HG02884 (cell line): ENCODE results near the gene CMBL.

Experiments used
- ATAC-seq: cut with Tn5 transposase; IDR thresholded peaks from one replicate; pipeline ENCODE4 v1.9.1; 2021; ENCODE audit warnings: mild to moderate bottlenecking, moderate library complexity; ENCODE audit not compliant: unreplicated experiment

Gene CMBL

DNA sequence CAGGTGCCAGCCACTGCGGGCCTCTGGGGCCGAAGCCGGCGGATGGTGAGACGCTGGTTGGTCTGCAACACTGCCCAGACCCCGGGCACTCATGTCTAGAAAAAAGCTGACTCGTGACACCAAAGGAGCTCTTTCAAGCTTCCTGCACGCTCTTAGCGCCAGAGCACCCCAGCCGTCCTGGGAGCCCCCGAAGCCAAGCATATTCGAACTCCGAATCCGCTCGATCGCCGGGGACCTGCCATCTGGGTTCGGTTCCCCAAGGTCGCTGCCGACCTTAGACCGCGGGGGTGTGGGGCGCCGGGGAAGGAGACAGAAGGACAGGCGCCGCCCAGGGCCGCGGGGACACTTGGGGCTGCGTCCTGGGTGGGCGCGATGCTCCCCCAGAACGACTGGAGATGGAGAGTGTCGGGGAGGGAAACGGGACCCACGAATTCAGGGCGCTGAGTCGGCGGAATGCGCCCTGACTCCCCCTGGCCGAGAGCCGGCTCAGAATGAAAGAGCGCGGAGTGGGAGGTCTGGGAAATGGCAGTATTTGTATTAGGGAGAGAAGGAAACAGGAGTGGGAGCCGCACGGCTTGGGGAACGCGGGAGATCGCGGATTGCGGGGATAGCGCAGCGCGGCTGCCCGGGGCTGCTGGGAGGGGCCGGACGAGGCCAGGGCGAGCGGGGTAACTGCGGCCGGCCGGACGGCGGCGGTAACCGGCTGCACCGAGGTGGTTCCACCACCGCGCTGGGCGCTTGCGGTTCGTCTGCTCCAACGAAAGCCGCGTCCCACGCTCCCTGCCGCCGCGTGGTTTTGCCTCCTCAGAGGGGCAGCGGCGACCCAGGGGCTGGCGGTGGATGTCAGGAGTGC lies 25.7 kb upstream of the CMBL start:
- ATAC-seq: peak; percentile 56

DNA sequence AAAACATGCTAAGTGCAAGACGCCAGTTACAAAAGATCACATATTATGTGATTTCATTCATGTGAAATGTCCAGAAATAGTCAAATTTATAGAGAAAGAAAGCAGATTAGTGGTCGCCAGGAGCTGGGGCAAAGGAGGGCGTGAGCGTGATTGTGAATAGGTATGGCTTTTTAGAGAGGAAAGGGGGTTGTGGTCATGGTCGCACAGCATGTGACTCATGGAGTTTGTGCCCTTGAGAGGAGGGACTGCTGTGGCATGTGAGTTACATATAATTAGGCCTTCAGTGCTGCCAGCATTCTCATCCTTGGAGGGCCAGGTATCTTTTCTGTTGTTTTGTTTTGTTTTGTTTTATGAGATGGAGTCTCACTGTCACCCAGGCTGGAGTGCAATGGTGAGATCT lies 24.6 kb upstream of the CMBL start:
- no peak for ATAC-seq

DNA sequence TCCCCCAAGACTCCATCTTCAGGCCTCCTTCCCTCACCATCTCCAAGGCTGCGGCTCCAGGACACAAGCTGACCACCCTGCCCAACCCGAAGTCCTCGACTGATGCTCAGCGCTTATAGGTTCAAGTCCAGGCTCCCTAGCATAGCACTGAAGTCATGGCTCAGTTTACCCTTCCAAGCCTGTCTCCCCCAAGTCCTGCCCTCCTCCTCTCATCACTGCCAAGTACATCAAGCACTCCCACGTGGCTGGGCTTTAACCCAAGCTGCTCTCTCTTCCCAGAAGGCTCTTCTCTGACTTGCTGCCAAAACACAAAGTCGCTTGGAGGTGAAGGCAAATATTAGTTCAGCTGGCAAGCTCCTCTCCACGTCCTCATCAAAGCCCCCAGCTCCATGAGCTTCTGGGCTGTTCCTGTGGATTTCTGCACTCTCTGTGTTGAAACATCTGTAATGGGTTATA lies 23.7 kb upstream of the CMBL start:
- ATAC-seq: no peak

DNA sequence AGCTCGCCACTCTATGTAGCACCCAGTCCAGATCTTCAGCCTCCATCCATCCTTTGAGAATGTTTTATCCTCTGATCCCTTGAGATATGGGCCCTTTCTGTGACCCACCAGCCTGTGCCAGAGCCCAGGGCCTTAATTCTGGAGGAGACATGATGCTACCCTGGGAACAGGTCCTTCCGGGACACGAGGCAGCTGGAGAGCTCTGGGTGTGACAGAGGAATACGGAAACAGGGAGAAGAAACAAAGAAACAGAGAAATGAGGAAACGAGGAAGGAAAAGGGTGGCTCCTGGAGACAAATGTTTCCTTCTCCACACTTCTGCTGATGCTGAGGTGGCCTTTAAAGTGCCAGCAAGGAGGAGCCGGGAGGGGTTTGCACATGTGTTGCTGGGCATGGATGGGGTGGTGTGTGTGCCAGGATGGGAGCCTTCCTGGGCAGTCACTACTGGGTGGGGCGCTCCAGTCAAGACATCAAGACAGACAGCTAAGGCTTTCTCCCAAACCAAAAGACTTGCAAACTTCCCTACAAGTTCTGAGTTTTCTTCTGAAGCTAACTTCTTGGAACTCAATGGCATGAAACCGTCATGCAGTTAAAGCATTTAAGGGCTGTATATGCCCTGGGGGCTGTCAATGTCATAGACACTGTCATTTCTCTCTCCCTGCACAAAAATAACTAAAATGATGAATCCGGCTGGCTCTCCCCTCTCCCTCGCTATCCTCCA lies 23.0 kb upstream of the CMBL start:
- no peak for ATAC-seq

DNA sequence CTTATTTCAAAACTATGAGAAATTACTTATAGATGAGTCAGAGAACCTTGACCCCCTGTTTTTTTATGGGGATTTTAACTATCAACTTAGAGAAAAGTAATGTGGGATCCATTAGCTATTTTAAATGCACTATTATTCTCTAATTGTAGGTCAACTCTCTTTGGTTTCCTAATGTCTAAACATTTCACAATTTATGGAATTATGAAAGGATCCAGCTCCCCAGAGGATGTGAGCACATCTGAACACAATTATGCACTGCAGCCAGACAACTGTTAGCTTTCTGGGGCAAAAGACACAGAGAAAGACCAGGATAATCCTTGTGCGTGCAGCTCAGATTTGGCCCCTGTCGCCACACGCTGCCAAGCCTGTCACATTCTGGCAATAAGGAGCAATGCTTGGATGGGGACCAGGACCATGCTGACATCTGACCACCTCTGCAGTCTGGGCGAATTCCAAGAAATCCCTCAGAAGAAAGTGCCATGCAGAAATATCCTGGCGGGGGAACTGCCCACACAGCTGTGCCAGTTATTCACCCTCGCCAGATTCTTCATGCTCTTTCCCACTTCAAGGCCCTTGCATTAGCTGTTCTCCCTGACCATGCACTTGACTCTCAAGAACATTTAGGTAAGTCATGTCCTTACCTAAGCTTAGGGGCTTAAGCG lies 22.2 kb upstream of the CMBL start:
- no peak for ATAC-seq

DNA sequence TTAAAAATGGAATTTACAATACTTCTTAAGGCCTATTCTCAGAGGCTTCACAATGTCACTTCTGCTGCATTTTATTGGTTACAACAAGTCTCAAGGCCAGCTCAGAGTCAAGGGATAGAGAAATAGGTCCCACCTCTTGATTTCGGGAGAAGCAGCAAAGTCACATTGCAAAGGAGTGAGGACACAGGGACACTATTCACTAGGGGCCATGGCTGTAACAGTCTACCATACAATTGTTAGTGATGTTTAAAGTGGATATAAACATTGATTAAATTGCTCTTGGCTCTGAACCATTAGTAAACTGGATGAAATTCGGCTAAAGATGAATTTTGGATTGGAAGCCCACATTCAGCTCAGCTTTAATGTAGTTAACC lies 21.7 kb upstream of the CMBL start:
- ATAC-seq: no peak

DNA sequence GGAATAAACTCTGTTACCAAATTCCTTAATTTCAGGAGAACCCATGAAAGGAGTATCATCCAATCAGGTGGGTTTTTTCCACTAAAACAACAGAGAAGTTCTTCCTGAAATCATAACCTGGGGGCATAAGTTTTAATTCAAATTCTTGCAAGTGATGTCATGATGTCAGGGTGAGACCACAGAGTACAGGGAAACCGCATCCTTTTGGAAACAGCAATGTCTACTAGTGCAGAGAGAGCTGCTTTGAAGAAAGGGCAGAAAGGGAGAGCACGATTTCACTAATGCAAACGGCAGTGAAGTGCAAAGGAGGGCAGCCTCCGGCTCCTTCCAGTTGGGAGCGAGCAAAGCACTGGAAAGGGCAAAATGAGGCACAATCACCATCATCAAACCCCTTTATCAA lies 20.6 kb upstream of the CMBL start:
- no peak for ATAC-seq

DNA sequence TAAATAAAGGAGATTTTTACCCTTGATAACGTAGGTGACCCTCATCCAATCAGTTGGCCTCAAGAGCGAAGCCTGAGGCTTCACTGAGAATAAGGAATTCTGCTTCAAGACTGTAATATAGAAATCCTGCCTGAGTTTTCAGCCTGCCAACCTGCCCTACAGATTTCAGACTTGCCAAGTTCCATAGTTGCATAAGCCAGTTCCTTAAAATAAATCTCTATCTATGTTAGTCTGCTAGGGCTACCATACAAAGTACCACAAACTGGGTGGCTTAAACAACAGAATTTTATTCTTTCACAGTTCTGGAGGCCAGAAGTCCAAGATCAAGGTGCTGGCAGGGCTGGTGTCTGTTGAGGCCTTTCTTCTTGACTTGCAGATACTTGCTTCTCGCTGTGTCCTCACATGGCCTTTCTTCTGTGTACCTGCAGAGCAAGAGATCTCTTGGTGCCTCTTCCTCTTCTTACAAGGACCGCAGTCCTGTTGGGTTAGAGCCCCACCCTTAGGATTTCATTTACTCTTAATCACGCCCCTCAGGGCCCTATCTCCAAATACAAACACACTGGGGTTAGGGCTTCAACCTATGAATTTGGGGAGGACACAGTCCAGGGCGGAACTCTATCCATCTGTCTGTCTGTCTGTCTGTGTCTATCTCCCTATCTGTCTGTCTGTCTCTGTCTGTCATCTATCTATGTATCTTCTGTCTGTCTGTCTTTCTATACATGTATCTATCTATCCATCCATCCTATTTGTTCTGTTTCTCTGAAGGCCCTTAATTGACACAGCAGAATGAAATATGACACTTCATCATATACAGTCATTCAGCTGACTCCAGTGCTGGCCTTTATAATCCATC lies 17.0 kb upstream of the CMBL start:
- no peak for ATAC-seq

DNA sequence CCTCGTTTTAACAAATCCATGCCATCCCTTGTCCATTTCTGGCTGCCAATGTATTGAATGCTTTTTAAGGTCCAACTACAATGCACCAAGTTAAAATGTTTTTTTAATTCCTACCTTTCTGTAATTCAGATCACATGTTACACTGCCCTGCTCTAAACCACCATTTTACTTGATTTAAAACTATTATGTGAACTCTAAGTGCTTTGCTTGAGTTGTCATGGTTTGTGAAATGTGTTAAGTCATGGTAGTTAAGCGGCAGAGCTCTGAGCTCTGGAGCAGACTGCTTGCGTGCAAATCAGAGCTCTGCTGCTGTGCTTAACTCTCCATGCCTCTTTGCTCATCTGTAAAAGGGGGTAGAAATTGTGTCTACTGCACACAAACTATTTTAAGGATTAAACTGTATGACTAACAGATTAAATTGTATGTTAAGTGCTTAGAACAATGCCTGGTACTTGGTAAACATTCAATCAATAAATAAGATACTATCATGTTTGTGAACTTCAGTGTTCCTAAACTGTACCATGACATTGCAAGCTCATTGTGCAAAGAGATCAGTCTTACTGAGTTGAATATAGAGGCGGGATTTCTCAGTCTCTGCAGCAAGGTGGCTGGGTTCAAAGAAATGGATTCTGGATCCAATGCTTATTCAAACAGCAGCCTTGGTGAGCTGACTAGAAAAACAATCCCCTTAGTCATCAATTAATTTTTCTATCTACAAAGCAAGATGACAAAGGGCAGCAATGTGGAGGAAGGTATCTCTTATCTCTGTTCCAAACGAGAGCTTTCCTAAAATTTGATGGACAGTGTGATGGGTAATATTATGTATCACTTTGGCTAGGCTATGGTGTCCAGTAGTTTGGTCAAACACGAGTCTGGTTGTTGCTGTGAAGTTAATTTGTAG lies 16.1 kb upstream of the CMBL start:
- no peak for ATAC-seq

DNA sequence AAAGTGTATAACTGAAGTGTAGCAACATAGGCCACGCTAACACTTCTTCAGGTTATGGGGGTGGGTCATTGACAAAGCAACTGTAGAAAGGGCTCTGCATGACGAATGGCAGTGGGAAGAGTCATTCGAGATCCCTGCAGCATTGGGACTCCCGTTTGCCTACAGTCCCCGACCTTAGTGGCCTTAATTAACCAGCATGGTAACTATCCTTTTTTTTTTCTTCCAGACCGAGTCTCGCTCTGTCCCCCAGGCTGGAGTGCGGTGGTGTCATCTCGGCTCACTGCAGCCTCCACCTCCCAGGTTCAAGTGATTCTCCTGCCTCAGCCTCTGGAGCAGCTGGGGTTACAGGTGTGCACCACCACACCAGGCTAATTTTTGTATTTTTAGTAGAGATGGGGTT lies 14.2 kb upstream of the CMBL start:
- no peak for ATAC-seq

DNA sequence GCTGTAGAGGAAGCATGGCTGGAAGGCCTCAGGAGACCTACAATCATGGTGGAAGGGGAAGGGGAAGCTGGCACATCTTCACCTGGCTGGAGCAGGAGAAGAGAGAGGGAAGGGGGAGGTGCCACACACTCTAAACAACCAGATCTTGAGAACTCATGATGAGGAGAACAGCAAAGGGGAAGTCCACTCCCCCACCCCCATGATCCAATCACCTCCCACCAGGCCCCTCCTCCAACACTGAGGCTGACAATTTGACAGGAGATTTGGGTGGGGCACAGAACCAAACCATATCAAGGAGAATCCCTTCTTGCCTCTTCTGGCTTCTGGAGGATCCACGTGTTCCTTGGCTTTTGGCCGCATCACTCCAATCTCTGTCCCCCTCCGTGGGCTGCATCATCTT lies 13.1 kb upstream of the CMBL start:
- ATAC-seq: no peak

DNA sequence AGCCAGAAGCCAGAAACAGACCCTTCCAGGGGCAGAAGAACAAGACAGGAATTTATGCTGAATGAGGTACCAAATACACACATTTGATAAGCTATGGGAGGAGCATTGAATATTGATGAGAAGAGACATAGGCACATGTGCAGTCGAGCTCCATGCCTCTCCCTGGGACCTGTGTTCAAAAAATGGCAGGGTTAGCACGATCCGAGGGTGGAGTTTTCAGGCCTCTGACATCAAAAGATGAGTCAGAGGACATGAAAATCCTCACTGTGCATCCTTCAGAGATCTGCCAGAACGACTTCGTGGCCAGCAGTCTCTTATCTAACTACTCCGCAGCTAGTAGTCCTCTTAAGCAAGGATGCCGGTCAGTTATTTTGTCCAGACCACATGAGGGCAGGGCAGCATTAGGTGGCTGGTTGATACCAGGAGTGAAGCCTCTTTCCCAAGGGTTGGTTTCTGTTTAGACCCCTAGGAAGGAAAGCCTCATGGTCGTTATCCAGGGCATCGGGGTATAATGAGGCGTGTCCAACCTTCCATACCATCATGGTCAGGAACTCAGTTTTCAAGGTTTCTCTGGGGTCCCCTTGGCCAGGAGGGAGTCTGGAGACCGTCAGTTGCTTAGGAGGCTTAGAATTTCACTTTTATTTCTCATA lies 11.6 kb upstream of the CMBL start:
- ATAC-seq: no peak

DNA sequence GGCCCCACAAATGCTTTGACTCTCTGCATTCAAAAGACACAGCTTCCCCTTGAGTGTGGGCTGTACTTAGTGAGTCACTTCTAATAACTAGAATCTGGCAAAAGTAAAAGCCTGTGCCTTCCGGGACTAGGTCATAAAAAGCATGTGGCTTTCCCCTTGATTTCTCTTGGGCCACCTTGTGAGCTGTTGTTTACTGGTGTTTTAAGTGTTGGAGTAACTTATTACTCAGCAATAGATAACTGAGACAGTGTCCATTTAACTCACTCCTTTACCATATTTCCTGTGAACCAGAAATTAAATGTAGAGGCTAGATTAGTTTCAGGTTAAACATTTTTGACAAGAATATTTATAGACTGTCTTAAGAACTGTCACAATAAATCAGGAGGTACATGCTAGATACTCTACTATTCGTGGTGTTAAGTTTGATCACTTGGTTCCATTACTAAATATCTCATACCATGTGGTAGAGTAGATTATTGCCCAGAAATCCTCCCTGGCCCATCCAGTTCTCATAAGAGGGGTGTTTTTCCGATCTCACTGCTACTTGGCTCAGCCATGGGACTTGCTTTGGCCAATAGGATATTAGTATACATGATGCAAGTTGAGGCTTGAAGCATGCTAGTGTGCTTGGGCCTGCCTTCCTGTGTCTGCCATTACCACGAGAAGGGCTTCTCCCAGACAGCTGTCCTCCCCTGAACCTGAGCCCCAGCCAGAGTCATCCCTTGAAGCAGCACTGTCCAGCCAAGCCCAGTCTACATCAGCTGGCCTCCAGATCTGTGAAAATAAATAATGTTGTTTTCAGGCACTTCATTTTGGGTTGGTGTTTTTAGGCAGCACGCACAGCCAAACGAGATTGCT lies 10.4 kb upstream of the CMBL start:
- peak; percentile 61 for ATAC-seq

DNA sequence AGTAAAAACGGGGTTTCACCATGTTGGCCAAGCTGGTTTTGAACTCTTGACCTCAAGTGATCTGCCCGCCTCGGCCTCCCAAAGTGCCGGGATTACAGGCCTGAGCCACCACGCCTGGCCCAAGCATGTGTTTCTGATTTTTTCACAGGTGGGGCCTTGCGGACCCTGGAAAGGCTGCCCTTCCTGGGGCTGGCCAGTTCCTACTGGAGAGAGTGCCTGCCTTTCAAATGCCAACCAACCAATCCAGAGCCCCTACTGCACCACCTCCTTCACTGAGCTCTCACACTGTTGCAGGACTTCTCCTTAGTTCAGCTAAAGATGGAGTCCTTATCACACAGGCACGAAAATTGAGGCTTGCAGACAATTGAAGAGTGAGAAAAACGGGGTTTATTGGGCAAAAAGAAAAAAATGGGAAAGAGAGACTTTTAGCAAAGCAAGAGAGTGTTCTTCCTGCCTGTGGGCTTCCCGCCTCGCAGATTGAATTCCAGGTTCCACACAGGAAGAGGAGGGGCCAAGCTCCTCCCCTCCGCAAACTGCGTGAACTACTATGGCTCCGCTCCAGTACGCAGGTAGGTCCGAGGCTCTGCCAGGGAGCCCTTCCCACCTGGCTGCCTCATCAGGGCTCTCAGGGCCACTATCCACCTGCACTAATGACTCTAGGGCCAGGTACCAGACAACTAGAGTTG lies 8.3 kb upstream of the CMBL start:
- no peak for ATAC-seq

DNA sequence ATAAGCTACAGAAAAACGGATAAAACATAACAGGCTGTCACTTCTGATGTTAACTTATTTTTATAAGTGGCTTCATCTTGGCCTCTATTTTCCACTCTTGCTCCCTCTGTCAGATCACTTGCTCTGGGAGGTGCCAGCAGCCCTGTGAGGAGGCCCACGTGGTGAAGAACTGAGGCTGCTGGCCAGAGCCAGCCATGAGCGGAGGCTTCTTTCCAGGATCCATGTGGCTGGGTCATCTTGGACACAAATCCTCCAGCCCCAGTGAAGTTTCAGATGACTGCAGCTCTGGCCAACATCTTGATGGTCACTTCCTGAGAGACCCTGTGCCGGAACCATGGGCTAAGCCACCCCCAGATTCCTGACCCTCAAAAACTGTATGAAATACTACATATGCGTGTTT lies 7.5 kb upstream of the CMBL start:
- ATAC-seq: no peak

DNA sequence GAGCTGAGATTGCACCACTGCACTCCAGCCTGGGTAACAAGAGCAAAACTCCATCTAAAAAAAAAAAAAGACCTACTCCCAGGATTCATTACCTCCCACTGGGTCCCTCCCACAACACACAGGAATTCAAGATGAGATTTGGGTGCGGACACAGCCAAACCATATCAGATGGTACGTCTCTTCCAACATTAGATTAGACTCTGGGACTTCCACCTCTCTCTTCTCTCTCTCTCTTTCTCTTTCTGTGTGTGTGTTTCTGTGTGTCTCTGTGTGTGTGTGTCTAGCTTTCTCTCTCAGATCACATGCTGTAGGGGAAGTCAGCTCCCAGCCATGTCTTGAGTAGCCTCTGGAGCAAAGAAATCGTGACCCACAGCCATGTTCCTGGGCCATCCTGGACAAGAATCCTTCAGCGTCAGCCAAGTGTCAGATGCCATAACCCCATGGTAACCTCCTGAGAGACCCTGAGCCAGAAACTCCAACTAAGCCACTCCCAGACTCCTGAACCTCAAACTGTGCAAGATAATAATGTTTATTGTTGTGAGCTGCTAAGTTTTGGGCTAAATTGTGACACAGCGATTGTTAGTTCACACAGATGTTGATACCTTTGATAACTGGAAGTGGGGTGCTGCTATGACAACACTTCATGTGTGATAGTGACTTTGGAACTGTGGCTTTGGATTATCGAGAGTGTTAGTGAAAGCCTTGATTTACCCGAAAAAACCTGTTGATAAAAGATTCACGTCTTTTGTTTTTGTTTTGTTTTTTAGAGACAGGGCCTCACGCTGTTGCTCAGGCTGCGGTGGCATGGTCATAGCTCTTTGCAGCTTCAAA lies 4.1 kb upstream of the CMBL start:
- no peak for ATAC-seq
